Suprapubic skin (tissue), 4 donors: ENCODE measurements around the gene ADGRD2.

ENCODE experiments used
- EP300 ChIP-seq: sonication (generic); formaldehyde crosslinking; IDR thresholded peaks from one replicate; pipeline ENCODE4 v1.6.1; 2017; ENCODE audit warnings: antibody characterized with exemption
- POLR2A ChIP-seq, 2 donors: fragments of 450-650 bp; IDR thresholded peaks; one replicate each; pipeline ENCODE4 v1.6.1; 2017; ENCODE audit warnings: antibody characterized with exemption in 2 of 2, mild to moderate bottlenecking in 2 of 2, moderate library complexity in 2 of 2
- POLR2AphosphoS5 ChIP-seq, 3 donors: sonication (generic); formaldehyde crosslinking; IDR thresholded peaks; one replicate each; pipeline ENCODE4 v1.6.1; 2017; ENCODE audit warnings: antibody characterized with exemption in 3 of 3
- TF ChIP-seq, protein P1 (sequence below), 2 donors: fragments of 200-600 bp in 1 of 2; fragments of 450-650 bp in 1 of 2; sonication (generic) in 1 of 2; IDR thresholded peaks; one replicate each; pipeline ENCODE4 v1.5.1; 2016 to 2019; ENCODE audit warnings: antibody characterized with exemption in 2 of 2, mild to moderate bottlenecking in 1 of 2, moderate library complexity in 1 of 2

DNA sequence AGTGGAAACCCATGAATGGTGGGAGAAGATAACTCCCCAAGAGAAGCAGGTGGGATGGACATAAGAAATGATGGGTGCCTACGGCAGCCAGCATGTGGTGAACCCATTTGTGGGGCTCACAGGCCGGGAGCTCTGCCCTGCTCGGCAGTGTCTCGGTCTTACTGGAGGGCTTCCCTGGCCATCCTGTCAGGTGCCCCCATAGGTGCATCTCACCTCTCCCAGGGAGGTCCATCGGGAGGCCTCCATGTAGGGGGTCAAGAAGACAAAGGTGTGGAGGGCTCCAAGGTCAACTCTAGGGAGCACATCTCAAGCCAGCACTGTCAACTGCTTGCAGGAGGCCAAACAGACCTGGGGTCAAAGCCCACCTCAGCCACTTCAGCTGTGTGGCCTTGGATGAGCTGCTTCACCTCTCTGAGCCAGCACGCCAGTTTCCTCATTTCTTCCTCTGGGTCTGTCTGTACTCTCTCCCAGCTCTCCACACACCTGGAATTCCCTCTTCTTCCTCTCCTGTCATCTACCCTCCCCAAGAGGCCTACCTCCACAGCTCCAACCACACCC, 10.5 kb upstream of the ADGRD2 start:
- TF ChIP-seq, protein P1, sequence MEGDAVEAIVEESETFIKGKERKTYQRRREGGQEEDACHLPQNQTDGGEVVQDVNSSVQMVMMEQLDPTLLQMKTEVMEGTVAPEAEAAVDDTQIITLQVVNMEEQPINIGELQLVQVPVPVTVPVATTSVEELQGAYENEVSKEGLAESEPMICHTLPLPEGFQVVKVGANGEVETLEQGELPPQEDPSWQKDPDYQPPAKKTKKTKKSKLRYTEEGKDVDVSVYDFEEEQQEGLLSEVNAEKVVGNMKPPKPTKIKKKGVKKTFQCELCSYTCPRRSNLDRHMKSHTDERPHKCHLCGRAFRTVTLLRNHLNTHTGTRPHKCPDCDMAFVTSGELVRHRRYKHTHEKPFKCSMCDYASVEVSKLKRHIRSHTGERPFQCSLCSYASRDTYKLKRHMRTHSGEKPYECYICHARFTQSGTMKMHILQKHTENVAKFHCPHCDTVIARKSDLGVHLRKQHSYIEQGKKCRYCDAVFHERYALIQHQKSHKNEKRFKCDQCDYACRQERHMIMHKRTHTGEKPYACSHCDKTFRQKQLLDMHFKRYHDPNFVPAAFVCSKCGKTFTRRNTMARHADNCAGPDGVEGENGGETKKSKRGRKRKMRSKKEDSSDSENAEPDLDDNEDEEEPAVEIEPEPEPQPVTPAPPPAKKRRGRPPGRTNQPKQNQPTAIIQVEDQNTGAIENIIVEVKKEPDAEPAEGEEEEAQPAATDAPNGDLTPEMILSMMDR (IDR thresholded peaks at IDR 0.05), result no peak
- TF ChIP-seq POLR2A (IDR thresholded peaks at IDR 0.05), result no peak
- no peak for TF ChIP-seq POLR2AphosphoS5 (IDR thresholded peaks at IDR 0.05)
- no peak for TF ChIP-seq EP300
